ENCODE measurements around the gene RASGRF1.

The RASGRF1 gene

DNA sequence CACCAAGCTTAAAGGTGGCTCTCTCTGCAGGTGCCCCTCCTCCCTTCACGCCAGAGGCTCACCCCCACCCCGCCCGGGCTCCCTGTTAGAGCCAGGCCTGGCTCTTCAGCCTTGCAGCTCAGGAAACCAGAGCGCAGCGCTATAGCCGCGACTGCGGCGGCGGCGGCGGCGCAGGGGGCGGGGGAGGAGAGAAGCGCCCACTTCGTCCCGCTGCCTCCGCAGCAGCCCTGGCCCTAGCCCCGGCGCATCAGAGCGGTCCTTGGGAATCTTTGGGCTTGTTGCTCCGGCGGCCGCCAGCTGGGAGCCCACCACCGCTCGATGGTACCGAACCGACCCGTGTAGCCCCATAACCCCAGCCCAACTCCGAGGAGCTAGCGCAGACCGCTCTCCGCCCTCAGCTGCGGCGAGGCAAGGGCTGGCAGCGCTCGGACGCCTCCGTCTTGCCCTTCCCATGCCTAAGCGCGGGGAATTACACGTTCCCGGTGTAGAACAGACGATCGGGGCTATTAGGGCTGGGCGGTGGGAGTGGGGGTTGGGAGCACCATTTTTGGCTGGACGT is 1.2 kb downstream of the RASGRF1 start:
- no peak for DNase-seq (ENCODE audit: extremely low read depth, insufficient read length)
- H3K4me3 ChIP-seq (replicated peaks; ENCODE audit: low read depth, low read length) = no peak overlapping the region

GRCh38 chr15:79088426-79089205 is 2.0 kb downstream of the RASGRF1 start:
- no peak for DNase-seq (ENCODE audit: extremely low read depth, insufficient read length)
- Histone ChIP-seq H3K4me3 (replicated peaks; ENCODE audit: low read depth, low read length) (no peak overlapping the region), H3K27me3 (replicated peaks; ENCODE audit: control insufficient read depth, insufficient read depth, low read length) (peaks cover 2% of the 10 kb centered on the region), H3K36me3 (ENCODE audit: control insufficient read depth, insufficient read depth, low read length) (no peaks in the 10 kb centered on the region)
- TF ChIP-seq, protein P1, sequence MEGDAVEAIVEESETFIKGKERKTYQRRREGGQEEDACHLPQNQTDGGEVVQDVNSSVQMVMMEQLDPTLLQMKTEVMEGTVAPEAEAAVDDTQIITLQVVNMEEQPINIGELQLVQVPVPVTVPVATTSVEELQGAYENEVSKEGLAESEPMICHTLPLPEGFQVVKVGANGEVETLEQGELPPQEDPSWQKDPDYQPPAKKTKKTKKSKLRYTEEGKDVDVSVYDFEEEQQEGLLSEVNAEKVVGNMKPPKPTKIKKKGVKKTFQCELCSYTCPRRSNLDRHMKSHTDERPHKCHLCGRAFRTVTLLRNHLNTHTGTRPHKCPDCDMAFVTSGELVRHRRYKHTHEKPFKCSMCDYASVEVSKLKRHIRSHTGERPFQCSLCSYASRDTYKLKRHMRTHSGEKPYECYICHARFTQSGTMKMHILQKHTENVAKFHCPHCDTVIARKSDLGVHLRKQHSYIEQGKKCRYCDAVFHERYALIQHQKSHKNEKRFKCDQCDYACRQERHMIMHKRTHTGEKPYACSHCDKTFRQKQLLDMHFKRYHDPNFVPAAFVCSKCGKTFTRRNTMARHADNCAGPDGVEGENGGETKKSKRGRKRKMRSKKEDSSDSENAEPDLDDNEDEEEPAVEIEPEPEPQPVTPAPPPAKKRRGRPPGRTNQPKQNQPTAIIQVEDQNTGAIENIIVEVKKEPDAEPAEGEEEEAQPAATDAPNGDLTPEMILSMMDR (IDR thresholded peaks at IDR 0.05; ENCODE audit: insufficient read depth, low read length, poor library complexity, severe bottlenecking) = no peak

More for the DNA sequence above, 1.2 kb downstream of the RASGRF1 start:
- TF ChIP-seq, protein P1 (IDR thresholded peaks at IDR 0.05; ENCODE audit: insufficient read depth, low read length, poor library complexity, severe bottlenecking) = no peak
- H3K36me3 ChIP-seq (ENCODE audit: control insufficient read depth, insufficient read depth, low read length) = no peaks in the 10 kb centered on the region
- H3K27me3 ChIP-seq (replicated peaks; ENCODE audit: control insufficient read depth, insufficient read depth, low read length) = peaks cover 2% of the 10 kb centered on the region

DNA sequence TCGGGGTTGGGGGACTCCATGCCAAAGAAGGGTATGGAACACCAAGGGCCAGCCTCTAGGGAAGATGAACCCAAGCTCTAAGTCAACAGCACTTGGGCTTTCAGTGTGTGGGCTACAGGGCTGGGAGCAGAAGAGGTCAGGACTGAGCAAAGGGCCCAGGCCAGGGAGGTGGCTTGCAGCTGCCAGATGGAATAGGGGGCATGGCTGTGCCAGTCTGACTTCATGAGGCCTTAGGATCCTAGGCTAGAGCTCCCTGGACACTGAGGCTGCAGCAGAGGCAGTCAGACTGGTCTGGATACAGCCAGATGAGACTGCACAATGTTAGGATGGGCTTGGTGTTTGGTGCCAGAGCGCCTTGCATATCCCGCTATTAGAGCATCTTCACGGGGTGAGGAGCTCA is 3.8 kb downstream of the RASGRF1 start:
- peaks cover 2% of the 10 kb centered on the region for H3K27me3 ChIP-seq (replicated peaks; ENCODE audit: control insufficient read depth, insufficient read depth, low read length)
- no peak for DNase-seq (ENCODE audit: extremely low read depth, insufficient read length)
- TF ChIP-seq, protein P1 (IDR thresholded peaks at IDR 0.05; ENCODE audit: insufficient read depth, low read length, poor library complexity, severe bottlenecking) = no peak

DNA sequence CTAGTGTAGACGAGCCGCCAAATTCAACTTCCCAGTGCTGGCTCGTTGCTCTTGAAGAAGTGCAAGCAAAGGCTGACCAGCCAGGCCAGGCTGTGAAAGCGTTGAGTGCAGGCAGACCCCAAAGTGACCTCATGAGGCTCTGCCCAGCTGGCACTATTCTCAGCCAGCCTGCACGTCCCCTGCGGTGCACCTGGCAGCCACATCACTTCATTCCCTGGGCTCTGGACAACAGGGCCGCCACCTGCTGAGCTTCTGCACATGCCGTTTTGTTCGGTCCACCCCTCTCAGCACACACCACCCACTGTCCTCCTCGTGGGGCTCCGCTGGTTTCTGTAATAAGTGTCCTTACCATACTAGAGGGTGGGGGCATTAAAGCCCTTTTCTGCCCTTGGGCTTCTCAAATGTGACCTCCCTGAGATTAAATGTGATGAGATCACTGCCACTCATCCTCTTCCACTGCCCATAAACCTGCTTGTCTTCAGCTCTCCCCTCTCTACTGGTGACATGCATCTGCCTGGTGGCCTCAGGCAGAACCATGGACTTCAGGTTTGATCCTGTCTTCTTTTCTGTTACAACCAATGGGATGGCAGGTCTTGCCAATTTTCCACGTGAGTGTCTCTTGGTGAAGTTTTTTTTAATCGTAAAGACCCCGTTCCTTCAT is 6.1 kb downstream of the RASGRF1 start:
- no peak for DNase-seq (ENCODE audit: extremely low read depth, insufficient read length)
- Histone ChIP-seq H3K27me3 (replicated peaks; ENCODE audit: control insufficient read depth, insufficient read depth, low read length) (no peaks in the 10 kb centered on the region; the same call in 1 of the 2 replicates), H3K36me3 (ENCODE audit: control insufficient read depth, insufficient read depth, low read length) (no peaks in the 10 kb centered on the region), H3K4me3 (replicated peaks; ENCODE audit: low read depth, low read length) (no peak overlapping the region)
- TF ChIP-seq, protein P1 (IDR thresholded peaks at IDR 0.05; ENCODE audit: insufficient read depth, low read length, poor library complexity, severe bottlenecking) = no peak

More for the DNA sequence above, 3.8 kb downstream of the RASGRF1 start:
- H3K4me3 ChIP-seq (replicated peaks; ENCODE audit: low read depth, low read length) = no peak overlapping the region
- H3K36me3 ChIP-seq (ENCODE audit: control insufficient read depth, insufficient read depth, low read length) = no peaks in the 10 kb centered on the region

DNA sequence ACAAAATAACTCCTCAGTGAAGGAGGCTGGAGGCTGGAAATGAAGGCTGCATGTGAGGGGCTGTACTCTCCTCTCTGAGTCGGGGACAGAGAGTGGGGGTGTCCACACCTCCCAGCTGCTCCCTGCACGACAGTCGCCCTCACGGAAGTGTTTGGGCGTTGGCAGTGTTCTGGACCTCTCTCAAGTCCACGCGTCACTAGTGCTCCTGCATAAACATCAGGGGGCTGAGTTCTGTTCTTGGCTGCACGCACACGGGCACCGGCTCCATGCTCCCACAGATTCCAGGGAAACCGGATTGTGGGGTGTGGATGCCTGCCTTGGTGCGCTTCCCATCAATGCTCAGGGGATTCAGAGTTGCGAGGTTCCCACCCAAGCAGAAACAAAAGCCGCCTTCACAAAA is 7.4 kb downstream of the RASGRF1 start:
- DNase-seq (ENCODE audit: extremely low read depth, insufficient read length) = no peak
- Histone ChIP-seq H3K4me3 (replicated peaks; ENCODE audit: low read depth, low read length) (no peak overlapping the region), H3K27me3 (replicated peaks; ENCODE audit: control insufficient read depth, insufficient read depth, low read length) (no peaks in the 10 kb centered on the region), H3K36me3 (ENCODE audit: control insufficient read depth, insufficient read depth, low read length) (no peaks in the 10 kb centered on the region)
- TF ChIP-seq, protein P1 (IDR thresholded peaks at IDR 0.05; ENCODE audit: insufficient read depth, low read length, poor library complexity, severe bottlenecking) = no peak
